Activated CD8-positive, alpha-beta T cell treated with anti-CD3 and anti-CD28 coated beads, Interleukin-2, amount 10 ng/mL, durations not matched to agents 7 days and 5 days (primary cell): ENCODE data around the gene METAP1D. TPM values are rescaled to one million over a fixed set of nuclear protein-coding genes. Genes with fewer than 3 reads are reported as not detected.

Source experiments
- ATAC-seq: fragments of 150-1000 bp; cut with Tn5 transposase; one replicate; pipeline ENCODE4 v1.10.0; 2021; ENCODE audit warnings: moderate library complexity
- CTCF ChIA-PET: fragments of 350-600 bp; sonication (Branson Sonifier 250); formaldehyde crosslinking; loops from one replicate; lab custom pipeline; 2021; ENCODE audit warnings: antibody characterized with exemption; lab: Charles Lee
- POLR2A ChIA-PET: fragments of 350-600 bp; sonication (Branson Sonifier 250); formaldehyde crosslinking; loops from one replicate; lab custom pipeline; 2021; ENCODE audit warnings: antibody characterized with exemption; lab: Charles Lee
- DNase-seq: peaks from one replicate; pipeline ENCODE4 v3.0.0-alpha.2; 2020
- H3K27ac Mint-ChIP-seq: one replicate; pipeline ENCODE4 v1.8.0; 2021; ENCODE audit warnings: mild to moderate bottlenecking, mixed read lengths
- H3K27me3 Mint-ChIP-seq: one replicate; pipeline ENCODE4 v1.8.0; 2021; ENCODE audit warnings: low read depth, mixed read lengths
- H3K36me3 Mint-ChIP-seq: one replicate; pipeline ENCODE4 v1.8.0; 2021; ENCODE audit warnings: low read depth, mixed read lengths
- H3K4me1 Mint-ChIP-seq: one replicate; pipeline ENCODE4 v1.8.0; 2021; ENCODE audit warnings: low read depth, mixed read lengths
- H3K4me3 Mint-ChIP-seq: one replicate; pipeline ENCODE4 v1.8.0; 2021; ENCODE audit warnings: mild to moderate bottlenecking, mixed read lengths
- H3K9me3 Mint-ChIP-seq: one replicate; pipeline ENCODE4 v1.8.0; 2022; ENCODE audit warnings: mixed read lengths; ENCODE audit not compliant: insufficient read depth
- total RNA-seq, 2 experiments: library from RNA; stranded (reverse); gene quantifications; one replicate each; pipeline ENCODE4 v1.2.3, GENCODE V29; 2021

The METAP1D gene
- 1 to 10 TPM; 3.9 to 6.0 TPM for total RNA-seq

DNA sequence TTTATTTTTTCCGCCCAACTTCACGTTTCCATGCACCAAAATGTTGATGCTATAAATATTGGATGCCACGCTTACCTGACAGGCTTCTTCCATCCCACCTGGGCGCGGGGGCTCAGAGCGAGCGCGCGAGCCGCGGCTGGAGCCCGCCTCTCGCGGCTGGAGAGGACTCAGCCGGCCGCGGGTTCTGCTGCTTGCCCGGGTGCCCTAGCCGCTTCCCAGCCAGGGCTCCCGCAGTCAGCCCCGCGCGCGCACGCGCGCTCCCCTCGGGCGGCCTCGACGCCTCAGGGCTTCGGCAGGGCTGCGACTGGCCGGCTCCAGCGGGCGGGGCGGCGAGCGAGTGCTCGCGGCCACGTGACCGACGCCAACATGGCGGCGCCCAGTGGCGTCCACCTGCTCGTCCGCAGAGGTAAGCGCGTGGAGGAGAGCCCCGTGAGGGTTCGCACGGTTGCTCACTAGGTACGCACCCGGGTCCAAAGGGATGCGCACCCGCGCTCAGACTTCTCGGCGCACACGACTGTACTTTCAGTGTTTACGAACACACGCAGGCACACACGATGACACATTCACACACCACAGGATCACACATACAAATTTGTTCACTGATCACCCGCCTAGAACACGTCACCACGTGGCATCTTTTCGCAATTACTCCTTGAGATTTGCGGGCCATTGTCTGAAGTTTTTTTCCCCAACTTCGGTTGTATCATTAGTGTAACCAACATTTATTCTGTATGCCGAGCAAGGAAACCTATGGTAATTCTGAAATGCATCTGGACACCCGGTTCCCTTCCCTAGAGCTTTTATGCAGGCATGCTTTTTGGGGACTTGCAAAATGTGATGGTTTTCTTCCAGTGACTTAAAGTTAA, at the start of gene METAP1D:
METAP1D (plus strand) TSS at position 350 of the 866 bp plus-strand sequence; CDS start at position 367, 17 bp downstream.
- CTCF ChIA-PET = interaction anchor here (1.2 kb wide), 1 partner anchor 105 kb away, joined by 3 read pairs; no protein-coding TSS in a partner anchor
- no peaks in the 10 kb centered on the region for H3K36me3 Mint-ChIP-seq

DNA sequence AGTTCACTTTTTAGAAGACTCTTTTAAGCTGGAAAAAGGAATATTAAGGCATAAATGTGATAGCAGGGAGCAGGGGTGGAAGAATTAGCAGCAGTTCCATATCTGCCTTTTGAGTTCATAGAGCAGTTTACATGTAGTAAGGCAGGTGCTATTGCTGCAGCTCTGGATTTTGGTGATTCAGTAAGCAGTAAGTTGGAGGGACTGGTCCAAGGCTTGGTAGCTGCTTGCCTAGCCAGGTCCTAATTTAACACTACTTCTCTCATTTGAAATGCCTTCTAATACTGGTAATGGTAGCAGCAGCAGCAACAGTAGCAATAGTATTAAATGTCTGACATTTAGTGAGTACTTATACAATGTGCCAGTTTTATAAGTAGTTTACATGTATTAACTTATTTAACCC, 47.5 kb upstream of the METAP1D start:
- H3K9me3 Mint-ChIP-seq = no peaks in the 10 kb centered on the region
- H3K27me3 Mint-ChIP-seq = no peaks in the 10 kb centered on the region
- ChIA-PET POLR2A (no interaction called here), CTCF (no interaction called here)
- no peak overlapping the region for H3K4me3 Mint-ChIP-seq
- H3K4me1 Mint-ChIP-seq = peaks cover 34% of the 10 kb centered on the region
- DNase-seq = no peak
- peaks cover 40% of the 10 kb centered on the region for H3K36me3 Mint-ChIP-seq
- H3K27ac Mint-ChIP-seq = no peak overlapping the region
- no peak for ATAC-seq

More for the DNA sequence above, at the start of gene METAP1D:
- H3K27me3 Mint-ChIP-seq = peaks cover 8% of the 10 kb centered on the region
- peaks cover 29% of the 10 kb centered on the region for H3K4me1 Mint-ChIP-seq
- peak within 1 kb of the TSS; percentile 97 for H3K27ac Mint-ChIP-seq
- ATAC-seq = peak; percentile 99
- H3K4me3 Mint-ChIP-seq = peak within 1 kb of the TSS; percentile 90
- no peaks in the 10 kb centered on the region for H3K9me3 Mint-ChIP-seq
- peak; percentile 91 for DNase-seq
- POLR2A ChIA-PET = interaction anchor here (0.7 kb wide), 1 partner anchor 136 kb away, joined by 3 read pairs; no protein-coding TSS in a partner anchor

DNA sequence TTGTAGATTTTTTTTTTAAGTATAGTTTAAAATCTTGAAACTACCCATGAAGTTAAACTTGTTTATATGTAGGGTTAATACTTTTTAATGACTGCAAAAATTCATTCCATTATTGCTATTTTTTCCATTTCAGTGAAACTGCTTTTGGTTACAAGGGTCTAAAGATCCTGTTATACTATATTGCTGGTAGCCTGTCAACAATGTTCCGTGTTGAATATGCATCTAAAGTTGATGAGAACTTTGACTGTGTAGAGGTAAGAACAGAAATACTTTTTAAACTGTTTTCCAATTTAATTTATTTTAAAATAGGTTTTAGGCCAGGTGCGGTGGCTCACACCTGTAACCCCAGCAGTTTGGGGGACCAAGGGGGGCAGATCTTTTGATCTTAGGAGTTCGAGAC, 47.0 kb upstream of the METAP1D start:
- no peak for ATAC-seq
- Mint-ChIP-seq H3K4me1 (peaks cover 36% of the 10 kb centered on the region), H3K4me3 (no peak overlapping the region), H3K9me3 (no peaks in the 10 kb centered on the region), H3K27ac (no peak overlapping the region), H3K36me3 (peaks cover 42% of the 10 kb centered on the region), H3K27me3 (no peaks in the 10 kb centered on the region)
- ChIA-PET CTCF (no interaction called here), POLR2A (no interaction called here)
- DNase-seq = no peak

DNA sequence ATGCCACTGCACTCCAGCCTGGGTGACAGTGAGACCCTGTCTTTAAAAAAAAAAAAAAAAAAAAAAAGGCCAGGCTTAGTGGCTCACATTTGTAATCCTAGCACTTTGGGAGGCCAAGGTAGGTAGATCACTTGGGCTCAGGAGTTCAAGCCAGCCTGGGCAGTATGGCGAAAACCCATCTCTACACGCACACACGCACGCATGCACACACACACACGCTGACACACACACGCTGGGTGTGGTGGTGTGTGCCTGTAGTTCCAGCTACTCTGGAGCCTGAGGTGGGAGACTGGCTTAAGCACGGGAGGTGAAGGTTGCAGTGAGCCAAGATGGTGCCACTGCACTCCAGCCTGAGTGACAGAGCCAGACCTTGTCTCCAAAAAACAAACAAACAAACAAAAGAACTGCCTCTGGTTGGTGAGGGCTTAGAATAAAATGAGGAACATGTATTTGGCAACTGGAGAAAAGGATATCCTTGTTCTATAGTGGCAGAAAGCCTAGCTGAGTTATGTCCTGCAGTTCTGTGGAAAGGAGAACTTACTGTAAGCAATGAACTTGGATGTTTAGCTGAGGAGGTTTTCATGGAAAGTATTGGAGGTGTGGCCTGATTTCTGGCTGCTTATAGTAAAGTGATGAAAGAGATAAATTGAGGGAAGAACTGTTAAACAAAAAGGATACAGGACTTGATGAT, 43.5 kb upstream of the METAP1D start:
- ChIA-PET POLR2A (no interaction called here), CTCF (interaction anchor here (1.1 to 1.6 kb wide), 2 partner anchors 147 to 150 kb away, joined by 3 to 4 read pairs; partner anchors contain the start of gene DLX2)
- Mint-ChIP-seq H3K9me3 (no peaks in the 10 kb centered on the region), H3K4me3 (no peak overlapping the region), H3K27me3 (no peaks in the 10 kb centered on the region), H3K36me3 (peaks cover 45% of the 10 kb centered on the region), H3K27ac (no peak overlapping the region), H3K4me1 (peaks cover 50% of the 10 kb centered on the region)
- ATAC-seq (no peak), DNase-seq (no peak)

DNA sequence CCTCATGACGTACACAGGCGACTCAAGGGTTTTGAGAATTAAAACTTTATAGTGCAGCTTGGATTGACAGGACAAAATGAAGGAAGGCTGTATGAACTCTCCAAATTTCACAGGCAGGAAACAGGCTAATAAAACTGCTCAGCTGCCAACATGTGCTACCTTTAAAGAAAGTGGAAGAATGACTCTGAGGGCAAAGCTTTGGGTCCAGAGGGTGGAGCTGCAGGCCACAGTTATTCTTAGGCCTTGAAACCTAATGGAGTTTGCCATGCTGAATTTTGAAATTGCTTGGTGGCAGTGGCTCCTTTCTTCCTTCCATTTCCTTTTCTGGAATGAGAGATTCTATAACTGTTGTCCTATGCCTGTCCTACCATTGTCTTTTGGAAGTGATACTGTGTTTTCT, 42.7 kb upstream of the METAP1D start:
- DNase-seq (peak; percentile 42), ATAC-seq (no peak)
- CTCF ChIA-PET = interaction anchor here (0.8 to 1.6 kb wide), 3 partner anchors 146 to 253 kb away, joined by 3 to 4 read pairs (median 3); partner anchors contain the start of gene DLX2
- Mint-ChIP-seq H3K9me3 (no peaks in the 10 kb centered on the region), H3K27me3 (no peaks in the 10 kb centered on the region), H3K36me3 (peaks cover 46% of the 10 kb centered on the region), H3K4me3 (no peak overlapping the region), H3K4me1 (peaks cover 51% of the 10 kb centered on the region), H3K27ac (no peak overlapping the region)
- POLR2A ChIA-PET = no interaction called here

DNA sequence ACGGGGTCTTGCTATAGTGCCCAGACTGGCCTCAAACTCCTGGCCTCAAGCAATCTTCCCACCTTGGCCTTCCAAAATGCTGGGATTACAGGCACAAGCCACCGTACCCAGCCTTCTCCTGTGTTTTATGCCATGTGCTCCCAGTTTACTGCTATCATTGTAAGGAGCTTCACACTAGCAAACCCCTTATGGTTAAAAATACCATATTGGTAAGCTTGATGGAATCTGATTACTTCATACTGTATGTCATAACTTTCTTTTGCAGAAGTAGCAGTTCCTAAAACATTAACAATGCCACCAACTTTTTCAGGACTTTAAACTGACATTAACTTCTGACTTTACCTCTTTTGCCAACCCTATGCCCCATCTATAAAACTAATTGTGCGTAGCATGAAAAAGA, 41.3 kb upstream of the METAP1D start:
- peaks cover 41% of the 10 kb centered on the region for H3K36me3 Mint-ChIP-seq
- H3K4me3 Mint-ChIP-seq = no peak overlapping the region
- peaks cover 48% of the 10 kb centered on the region for H3K4me1 Mint-ChIP-seq
- H3K27me3 Mint-ChIP-seq = no peaks in the 10 kb centered on the region
- ChIA-PET POLR2A (no interaction called here), CTCF (interaction anchor here (1.2 to 1.5 kb wide), 2 partner anchors 9 to 17 kb away, joined by 3 to 4 read pairs; no protein-coding TSS in a partner anchor)
- ATAC-seq (no peak), DNase-seq (no peak)
- no peak overlapping the region for H3K27ac Mint-ChIP-seq
- no peaks in the 10 kb centered on the region for H3K9me3 Mint-ChIP-seq

DNA sequence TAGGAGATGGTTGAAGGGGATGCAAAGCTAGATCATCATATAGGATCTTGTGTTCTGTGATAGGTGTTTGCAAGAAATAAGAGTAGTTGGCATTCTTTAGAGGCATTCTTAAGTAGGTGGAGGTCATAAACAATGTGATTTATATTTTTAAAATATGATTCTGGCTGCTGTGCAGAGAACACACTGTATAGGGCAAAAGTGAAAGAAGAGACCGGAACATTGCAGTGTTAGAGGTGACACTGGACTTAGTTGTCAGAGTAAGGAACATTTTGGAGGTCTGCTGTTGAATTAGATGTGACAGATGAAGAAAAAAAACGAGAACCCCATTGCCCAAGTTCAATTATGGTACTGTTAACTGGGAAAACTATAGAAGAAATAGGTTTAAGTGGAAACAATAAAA, 39.8 kb upstream of the METAP1D start:
- no peak for DNase-seq
- Mint-ChIP-seq H3K9me3 (no peaks in the 10 kb centered on the region), H3K27ac (no peak overlapping the region), H3K27me3 (no peaks in the 10 kb centered on the region), H3K36me3 (peaks cover 32% of the 10 kb centered on the region), H3K4me3 (no peak overlapping the region), H3K4me1 (peaks cover 51% of the 10 kb centered on the region)
- ChIA-PET POLR2A (no interaction called here), CTCF (interaction anchor here (0.6 to 1.2 kb wide), 2 partner anchors 19 to 33 kb away, joined by 3 read pairs; no protein-coding TSS in a partner anchor)
- ATAC-seq = no peak

DNA sequence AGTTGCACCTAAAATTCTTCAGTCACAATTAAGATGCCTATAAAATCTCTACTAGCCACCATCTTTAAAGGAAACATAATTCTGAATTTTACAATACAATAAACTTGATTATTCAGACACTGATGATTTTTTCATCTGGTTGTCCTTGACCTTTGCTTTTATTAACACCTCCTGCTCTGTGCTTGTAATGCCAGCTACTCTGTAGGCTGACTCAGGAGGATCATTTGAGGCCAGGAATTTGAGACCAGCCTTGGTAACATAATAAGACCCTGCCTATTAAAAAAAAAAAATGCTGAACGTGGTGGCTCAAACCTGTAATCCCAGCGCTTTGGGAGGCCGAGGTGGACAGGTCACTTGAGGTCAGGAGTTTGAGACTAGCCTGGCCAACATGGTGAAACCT, 39.2 kb upstream of the METAP1D start:
- Mint-ChIP-seq H3K27ac (no peak overlapping the region), H3K36me3 (peaks cover 32% of the 10 kb centered on the region), H3K4me3 (no peak overlapping the region), H3K9me3 (no peaks in the 10 kb centered on the region), H3K27me3 (no peaks in the 10 kb centered on the region), H3K4me1 (peaks cover 52% of the 10 kb centered on the region)
- DNase-seq = no peak
- ATAC-seq = no peak
- ChIA-PET POLR2A (interaction anchor here (0.6 kb wide), 1 partner anchor 37 kb away, joined by 4 read pairs; no protein-coding TSS in a partner anchor), CTCF (interaction anchor here (1.1 kb wide), 1 partner anchor 501 kb away, joined by 4 read pairs; no protein-coding TSS in a partner anchor)

DNA sequence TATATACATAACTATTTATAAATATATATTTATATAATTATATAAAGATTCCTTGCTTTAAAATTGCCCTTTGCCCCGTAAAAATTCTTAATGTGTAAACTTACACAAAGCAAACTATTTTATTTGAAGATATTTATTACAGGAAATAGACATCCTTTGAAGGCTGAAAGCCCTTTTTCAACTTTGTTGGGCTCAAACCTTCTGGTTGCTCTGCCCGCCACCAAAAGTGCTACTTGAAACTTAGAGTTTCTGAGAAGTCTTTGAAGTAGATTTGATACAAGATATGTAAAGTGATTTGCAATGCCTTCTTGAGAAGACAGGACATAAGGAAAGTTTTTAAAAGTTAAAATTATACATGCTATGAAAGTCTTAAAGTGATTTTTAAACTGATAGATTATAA, 36.6 kb upstream of the METAP1D start:
- ATAC-seq = peak; percentile 76
- POLR2A ChIA-PET = no interaction called here
- Mint-ChIP-seq H3K4me3 (peak overlapping the region; percentile 51), H3K9me3 (no peaks in the 10 kb centered on the region), H3K4me1 (peaks cover 47% of the 10 kb centered on the region), H3K27me3 (no peaks in the 10 kb centered on the region), H3K27ac (peak overlapping the region; percentile 55), H3K36me3 (peaks cover 39% of the 10 kb centered on the region)
- CTCF ChIA-PET = no interaction called here
- DNase-seq = peak; percentile 65

DNA sequence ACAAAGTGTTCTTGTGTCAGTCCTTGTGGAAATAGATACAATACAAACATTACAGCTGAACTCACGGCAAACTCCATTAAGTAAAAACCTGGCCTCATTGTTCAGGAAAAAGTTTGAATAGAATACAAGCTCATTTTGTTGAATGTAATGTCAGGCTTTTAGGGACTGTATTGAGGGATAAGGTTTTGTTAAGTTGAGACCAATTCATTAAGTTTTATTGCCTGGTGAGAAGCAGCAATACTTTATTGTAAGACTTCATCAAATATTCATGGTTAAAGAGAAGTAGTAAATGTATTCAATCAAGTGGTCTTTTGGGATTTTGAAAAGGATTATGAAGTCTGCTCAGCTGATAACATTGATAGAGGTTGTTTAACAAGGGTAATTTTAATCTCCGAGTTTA, 35.4 kb upstream of the METAP1D start:
- ATAC-seq (no peak), DNase-seq (no peak)
- no peaks in the 10 kb centered on the region for H3K9me3 Mint-ChIP-seq
- H3K4me3 Mint-ChIP-seq = no peak overlapping the region
- POLR2A ChIA-PET = no interaction called here
- H3K4me1 Mint-ChIP-seq = peaks cover 47% of the 10 kb centered on the region
- H3K36me3 Mint-ChIP-seq = peaks cover 37% of the 10 kb centered on the region
- H3K27me3 Mint-ChIP-seq = no peaks in the 10 kb centered on the region
- H3K27ac Mint-ChIP-seq = no peak overlapping the region
- CTCF ChIA-PET = interaction anchor here (1.6 kb wide), 1 partner anchor 23 kb away, joined by 6 read pairs; no protein-coding TSS in a partner anchor

DNA sequence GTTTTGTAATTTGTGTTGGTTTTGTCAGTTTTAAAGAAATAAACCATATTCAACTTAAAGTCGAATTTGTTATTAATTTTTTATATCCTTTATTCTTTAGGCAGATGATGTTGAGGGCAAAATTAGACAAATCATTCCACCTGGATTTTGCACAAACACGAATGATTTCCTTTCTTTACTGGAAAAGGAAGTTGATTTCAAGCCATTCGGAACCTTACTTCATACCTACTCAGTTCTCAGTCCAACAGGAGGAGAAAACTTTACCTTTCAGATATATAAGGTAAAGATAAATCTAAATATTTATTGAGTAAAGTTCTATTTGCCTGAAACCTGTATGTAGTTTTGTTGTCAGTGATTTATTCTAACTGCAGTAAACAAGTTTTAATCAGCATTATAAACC, 34.5 kb upstream of the METAP1D start:
- no peak overlapping the region for H3K27ac Mint-ChIP-seq
- H3K4me3 Mint-ChIP-seq = no peak overlapping the region
- peaks cover 34% of the 10 kb centered on the region for H3K36me3 Mint-ChIP-seq
- POLR2A ChIA-PET = interaction anchor here (1.0 kb wide), 1 partner anchor 89 kb away, joined by 3 read pairs; no protein-coding TSS in a partner anchor
- CTCF ChIA-PET = interaction anchor here (1.6 kb wide), 1 partner anchor 24 kb away, joined by 6 read pairs; no protein-coding TSS in a partner anchor
- no peak for ATAC-seq
- no peaks in the 10 kb centered on the region for H3K9me3 Mint-ChIP-seq
- peaks cover 41% of the 10 kb centered on the region for H3K4me1 Mint-ChIP-seq
- DNase-seq = no peak
- H3K27me3 Mint-ChIP-seq = no peaks in the 10 kb centered on the region
